ENCODE data around the gene C1QTNF5. TPM values are rescaled to one million over a fixed set of nuclear protein-coding genes. Genes with fewer than 3 reads are reported as not detected.

C1QTNF5 gene
- total RNA-seq, 2 donors from 2014 or later = 0.62 to 0.66 TPM

DNA sequence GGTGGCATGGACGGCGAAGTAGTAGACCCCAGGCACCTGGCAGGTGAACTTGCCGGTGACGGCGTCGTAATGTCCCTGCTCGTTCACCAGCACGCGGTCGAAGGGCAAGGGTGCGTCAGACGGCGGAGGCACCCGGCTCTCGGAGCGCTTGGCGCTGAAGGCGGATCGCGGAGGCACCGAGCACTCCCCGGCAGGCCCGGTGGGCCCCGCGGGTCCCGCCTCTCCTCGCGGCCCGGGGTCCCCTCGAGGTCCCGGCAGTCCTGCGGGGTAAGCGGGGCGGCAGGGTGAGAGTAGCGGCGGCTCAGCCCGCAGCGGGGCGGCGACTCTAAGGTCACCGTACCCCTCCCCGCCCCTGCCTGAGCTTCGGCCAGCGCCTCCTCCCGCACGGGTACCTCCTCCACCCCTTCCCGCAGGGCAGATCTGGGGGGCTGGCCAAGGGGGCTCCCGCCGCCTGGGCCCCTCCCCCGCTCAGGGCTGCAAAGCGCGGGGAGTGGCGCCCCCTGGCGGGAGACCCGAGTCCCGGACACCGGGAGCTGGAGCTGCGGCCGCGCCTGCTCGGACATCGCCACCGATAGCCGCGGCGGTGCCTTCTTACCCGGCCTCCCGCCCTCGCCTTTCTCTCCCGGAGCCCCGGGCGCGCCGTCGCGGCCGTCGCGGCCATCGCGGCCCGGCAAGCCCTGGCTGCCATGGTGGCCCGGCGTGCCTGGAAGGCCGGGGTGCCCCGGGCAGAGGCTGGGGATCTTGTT lies 921 bp downstream of the C1QTNF5 start:
- H3K27me3 Mint-ChIP-seq (ENCODE audit: insufficient read depth) = peaks cover 59% of the 10 kb centered on the region
- no peak overlapping the region for H3K27ac Mint-ChIP-seq
- H3K9me3 ChIP-seq (ENCODE audit: control insufficient read depth, low read length) = no peaks in the 10 kb centered on the region
- H3K36me3 Mint-ChIP-seq (ENCODE audit: low read depth) = peaks cover 5% of the 10 kb centered on the region
- H3K36me3 ChIP-seq (ENCODE audit: control insufficient read depth, insufficient read depth, low read length) = peaks cover 8% of the 10 kb centered on the region
- DNase-seq = peak; percentile 92
- peak overlapping the region; percentile 83 for H3K4me3 Mint-ChIP-seq
- TF ChIP-seq, protein P1, sequence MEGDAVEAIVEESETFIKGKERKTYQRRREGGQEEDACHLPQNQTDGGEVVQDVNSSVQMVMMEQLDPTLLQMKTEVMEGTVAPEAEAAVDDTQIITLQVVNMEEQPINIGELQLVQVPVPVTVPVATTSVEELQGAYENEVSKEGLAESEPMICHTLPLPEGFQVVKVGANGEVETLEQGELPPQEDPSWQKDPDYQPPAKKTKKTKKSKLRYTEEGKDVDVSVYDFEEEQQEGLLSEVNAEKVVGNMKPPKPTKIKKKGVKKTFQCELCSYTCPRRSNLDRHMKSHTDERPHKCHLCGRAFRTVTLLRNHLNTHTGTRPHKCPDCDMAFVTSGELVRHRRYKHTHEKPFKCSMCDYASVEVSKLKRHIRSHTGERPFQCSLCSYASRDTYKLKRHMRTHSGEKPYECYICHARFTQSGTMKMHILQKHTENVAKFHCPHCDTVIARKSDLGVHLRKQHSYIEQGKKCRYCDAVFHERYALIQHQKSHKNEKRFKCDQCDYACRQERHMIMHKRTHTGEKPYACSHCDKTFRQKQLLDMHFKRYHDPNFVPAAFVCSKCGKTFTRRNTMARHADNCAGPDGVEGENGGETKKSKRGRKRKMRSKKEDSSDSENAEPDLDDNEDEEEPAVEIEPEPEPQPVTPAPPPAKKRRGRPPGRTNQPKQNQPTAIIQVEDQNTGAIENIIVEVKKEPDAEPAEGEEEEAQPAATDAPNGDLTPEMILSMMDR (conservative IDR thresholded peaks at IDR 0.05) = peak; percentile 100
- H3K4me1 Mint-ChIP-seq = peaks cover 19% of the 10 kb centered on the region
- no peaks in the 10 kb centered on the region for H3K9me3 Mint-ChIP-seq
- H3K9ac ChIP-seq (ENCODE audit: extremely low read depth, low read length, poor library complexity, severe bottlenecking) = no peak overlapping the region
- H3K4me1 ChIP-seq (ENCODE audit: control insufficient read depth, insufficient read depth, low read length) = peaks cover 16% of the 10 kb centered on the region
- H3K27ac ChIP-seq (ENCODE audit: low read depth, low read length) = no peak overlapping the region
- 10 to 35% methylated on average over 25 to 86 of the region's 86 CpGs for WGBS, 2 experiments (ENCODE audit: insufficient coverage in 1 of 2, insufficient read length in 1 of 2)
- peak overlapping the region; percentile 62 for H3K4me3 ChIP-seq (ENCODE audit: low read length)
- peaks cover 57% of the 10 kb centered on the region for H3K27me3 ChIP-seq (ENCODE audit: control insufficient read depth, insufficient read depth, low read length, poor library complexity, severe bottlenecking)

DNA sequence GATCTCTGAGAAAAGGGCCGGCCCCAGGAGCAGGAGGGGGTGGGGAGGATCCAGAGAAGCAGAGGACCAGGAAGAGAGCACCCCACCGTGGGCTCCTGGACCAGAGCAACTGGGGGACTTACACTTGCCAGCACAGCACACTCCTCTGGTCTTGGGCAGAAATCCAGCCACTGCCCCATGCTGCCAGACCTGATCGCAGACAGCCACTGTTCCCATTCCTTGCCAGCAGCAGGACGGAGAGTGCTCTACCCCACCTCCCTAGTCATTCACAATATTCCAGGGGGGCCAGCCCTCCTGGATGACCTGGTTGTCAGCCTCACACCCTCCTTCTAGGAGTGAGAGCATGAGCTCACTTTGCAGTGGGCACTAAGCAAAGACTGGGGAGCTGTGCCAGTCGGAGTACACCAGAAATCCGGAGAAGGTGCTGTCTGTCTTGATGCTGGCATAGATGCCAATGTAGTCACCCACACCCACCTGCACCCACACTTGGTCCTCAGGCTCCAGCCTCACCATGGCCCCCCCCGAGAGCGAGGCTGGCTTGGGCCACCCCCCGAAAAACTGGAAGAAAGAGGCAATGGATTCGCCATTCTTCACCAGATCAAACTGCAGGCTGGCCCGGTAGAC lies 1.6 kb downstream of the C1QTNF5 start:
- peaks cover 8% of the 10 kb centered on the region for H3K36me3 ChIP-seq (ENCODE audit: control insufficient read depth, insufficient read depth, low read length)
- Mint-ChIP-seq H3K36me3 (ENCODE audit: low read depth) (peaks cover 5% of the 10 kb centered on the region), H3K27ac (no peak overlapping the region), H3K9me3 (no peaks in the 10 kb centered on the region), H3K4me3 (peak overlapping the region; percentile 83), H3K4me1 (peaks cover 19% of the 10 kb centered on the region), H3K27me3 (ENCODE audit: insufficient read depth) (peaks cover 52% of the 10 kb centered on the region)
- DNase-seq = peak; percentile 63
- H3K4me1 ChIP-seq (ENCODE audit: control insufficient read depth, insufficient read depth, low read length) = peaks cover 16% of the 10 kb centered on the region
- no peak overlapping the region for H3K4me3 ChIP-seq (ENCODE audit: low read length)
- no peak overlapping the region for H3K27ac ChIP-seq (ENCODE audit: low read depth, low read length)
- TF ChIP-seq, protein P1 (conservative IDR thresholded peaks at IDR 0.05) = no peak
- 59 to 78% methylated on average over 3 to 11 of the region's 11 CpGs for WGBS, 2 experiments (ENCODE audit: insufficient coverage in 1 of 2, insufficient read length in 1 of 2)
- H3K9ac ChIP-seq (ENCODE audit: extremely low read depth, low read length, poor library complexity, severe bottlenecking) = no peak overlapping the region
- H3K27me3 ChIP-seq (ENCODE audit: control insufficient read depth, insufficient read depth, low read length, poor library complexity, severe bottlenecking) = peaks cover 51% of the 10 kb centered on the region
- no peaks in the 10 kb centered on the region for H3K9me3 ChIP-seq (ENCODE audit: control insufficient read depth, low read length)

DNA sequence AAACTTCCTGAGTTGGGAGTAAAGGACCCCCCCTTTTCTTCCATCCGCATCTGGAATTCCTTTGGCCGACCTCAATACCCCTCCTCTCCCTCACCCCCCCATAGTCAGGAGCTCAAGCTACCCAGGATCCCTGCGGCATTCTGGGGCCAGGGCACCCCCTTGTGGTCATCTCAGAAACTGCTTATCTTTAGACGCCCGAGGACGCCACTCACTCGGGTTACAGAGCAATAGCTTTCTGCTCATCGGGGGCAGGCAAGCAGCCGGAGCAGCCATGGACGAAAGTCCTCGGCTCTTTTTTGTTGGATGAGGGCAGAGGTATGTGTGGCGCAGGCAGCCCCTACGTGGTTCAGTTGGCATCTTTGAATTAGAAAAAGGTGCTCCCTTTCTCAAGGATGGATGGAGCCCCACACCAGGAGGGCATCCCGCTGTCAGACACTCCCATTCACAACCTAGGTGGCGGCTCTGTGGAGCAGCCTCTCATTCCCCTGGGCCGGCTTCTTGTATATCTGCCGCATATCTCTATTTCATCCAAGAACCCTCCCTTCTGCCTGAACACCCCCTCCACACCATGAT lies 2.3 kb downstream of the C1QTNF5 start:
- H3K27ac Mint-ChIP-seq = peak overlapping the region; percentile 79
- H3K27me3 Mint-ChIP-seq (ENCODE audit: insufficient read depth) = peaks cover 45% of the 10 kb centered on the region
- Histone ChIP-seq H3K4me3 (ENCODE audit: low read length) (peak overlapping the region; percentile 60), H3K4me1 (ENCODE audit: control insufficient read depth, insufficient read depth, low read length) (peaks cover 16% of the 10 kb centered on the region), H3K36me3 (ENCODE audit: control insufficient read depth, insufficient read depth, low read length) (peaks cover 8% of the 10 kb centered on the region), H3K9me3 (ENCODE audit: control insufficient read depth, low read length) (no peaks in the 10 kb centered on the region), H3K27me3 (ENCODE audit: control insufficient read depth, insufficient read depth, low read length, poor library complexity, severe bottlenecking) (peaks cover 47% of the 10 kb centered on the region), H3K27ac (ENCODE audit: low read depth, low read length) (peak overlapping the region; percentile 65), H3K9ac (ENCODE audit: extremely low read depth, low read length, poor library complexity, severe bottlenecking) (no peak overlapping the region)
- H3K4me1 Mint-ChIP-seq = peaks cover 22% of the 10 kb centered on the region
- H3K4me3 Mint-ChIP-seq = peak overlapping the region; percentile 83
- H3K36me3 Mint-ChIP-seq (ENCODE audit: low read depth) = peaks cover 5% of the 10 kb centered on the region
- DNase-seq = peak; percentile 95
- WGBS, 2 experiments (ENCODE audit: insufficient coverage in 1 of 2, insufficient read length in 1 of 2) = 14 to 16% methylated on average over 7 to 17 of the region's 17 CpGs
- TF ChIP-seq, protein P1 (conservative IDR thresholded peaks at IDR 0.05) = peak; percentile 86
- no peaks in the 10 kb centered on the region for H3K9me3 Mint-ChIP-seq

All from endodermal cell (in vitro differentiated cells).